ENCODE measurements around the gene TUBB1.

TUBB1 gene

DNA sequence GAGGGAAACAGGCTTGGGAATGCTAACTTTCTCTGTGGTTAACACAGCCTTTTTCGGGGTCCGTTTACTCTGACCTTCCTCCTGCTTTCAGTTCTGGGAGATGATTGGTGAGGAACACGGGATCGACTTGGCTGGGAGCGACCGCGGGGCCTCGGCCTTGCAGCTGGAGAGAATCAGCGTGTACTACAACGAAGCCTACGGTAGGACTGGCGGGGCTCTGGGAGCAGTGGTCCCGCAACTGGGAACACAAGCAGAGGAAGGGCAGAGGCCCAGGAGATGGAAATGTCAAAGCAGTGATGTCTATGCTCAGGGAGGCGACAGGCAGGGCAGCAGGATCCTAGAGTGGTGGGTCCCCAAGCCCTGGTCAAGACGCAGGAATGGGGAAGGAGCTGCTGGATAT is 3.5 kb downstream of the TUBB1 start:
- TF ChIP-seq, protein P1, sequence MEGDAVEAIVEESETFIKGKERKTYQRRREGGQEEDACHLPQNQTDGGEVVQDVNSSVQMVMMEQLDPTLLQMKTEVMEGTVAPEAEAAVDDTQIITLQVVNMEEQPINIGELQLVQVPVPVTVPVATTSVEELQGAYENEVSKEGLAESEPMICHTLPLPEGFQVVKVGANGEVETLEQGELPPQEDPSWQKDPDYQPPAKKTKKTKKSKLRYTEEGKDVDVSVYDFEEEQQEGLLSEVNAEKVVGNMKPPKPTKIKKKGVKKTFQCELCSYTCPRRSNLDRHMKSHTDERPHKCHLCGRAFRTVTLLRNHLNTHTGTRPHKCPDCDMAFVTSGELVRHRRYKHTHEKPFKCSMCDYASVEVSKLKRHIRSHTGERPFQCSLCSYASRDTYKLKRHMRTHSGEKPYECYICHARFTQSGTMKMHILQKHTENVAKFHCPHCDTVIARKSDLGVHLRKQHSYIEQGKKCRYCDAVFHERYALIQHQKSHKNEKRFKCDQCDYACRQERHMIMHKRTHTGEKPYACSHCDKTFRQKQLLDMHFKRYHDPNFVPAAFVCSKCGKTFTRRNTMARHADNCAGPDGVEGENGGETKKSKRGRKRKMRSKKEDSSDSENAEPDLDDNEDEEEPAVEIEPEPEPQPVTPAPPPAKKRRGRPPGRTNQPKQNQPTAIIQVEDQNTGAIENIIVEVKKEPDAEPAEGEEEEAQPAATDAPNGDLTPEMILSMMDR (conservative IDR thresholded peaks at IDR 0.05; ENCODE audit: control insufficient read depth, insufficient read depth, low read depth, low read length), result no peak
- DNase-seq (ENCODE audit: low read depth), result no peak
- H3K4me3 ChIP-seq (ENCODE audit: control insufficient read depth, low read depth, low read length), result no peak overlapping the region

DNA sequence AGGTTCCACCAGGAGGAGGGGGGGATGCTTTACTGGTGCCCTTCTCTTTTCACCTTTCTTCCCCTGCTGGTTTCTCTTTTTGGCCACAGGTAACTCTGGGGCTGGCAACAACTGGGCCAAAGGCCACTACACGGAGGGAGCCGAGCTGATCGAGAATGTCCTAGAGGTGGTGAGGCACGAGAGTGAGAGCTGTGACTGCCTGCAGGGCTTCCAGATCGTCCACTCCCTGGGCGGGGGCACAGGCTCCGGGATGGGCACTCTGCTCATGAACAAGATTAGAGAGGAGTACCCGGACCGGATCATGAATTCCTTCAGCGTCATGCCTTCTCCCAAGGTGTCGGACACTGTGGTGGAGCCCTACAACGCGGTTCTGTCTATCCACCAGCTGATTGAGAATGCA is 4.4 kb downstream of the TUBB1 start:
- no peak overlapping the region for H3K4me3 ChIP-seq (ENCODE audit: control insufficient read depth, low read depth, low read length)
- no peak for DNase-seq (ENCODE audit: low read depth)
- TF ChIP-seq, protein P1 (conservative IDR thresholded peaks at IDR 0.05; ENCODE audit: control insufficient read depth, insufficient read depth, low read depth, low read length), result no peak

DNA sequence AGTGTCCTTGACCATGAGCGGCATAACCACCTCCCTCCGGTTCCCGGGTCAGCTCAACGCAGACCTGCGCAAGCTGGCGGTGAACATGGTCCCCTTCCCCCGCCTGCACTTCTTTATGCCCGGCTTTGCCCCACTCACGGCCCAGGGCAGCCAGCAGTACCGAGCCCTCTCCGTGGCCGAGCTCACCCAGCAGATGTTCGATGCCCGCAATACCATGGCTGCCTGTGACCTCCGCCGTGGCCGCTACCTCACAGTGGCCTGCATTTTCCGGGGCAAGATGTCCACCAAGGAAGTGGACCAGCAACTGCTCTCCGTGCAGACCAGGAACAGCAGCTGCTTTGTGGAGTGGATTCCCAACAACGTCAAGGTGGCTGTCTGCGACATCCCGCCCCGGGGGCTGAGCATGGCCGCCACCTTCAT is 4.9 kb downstream of the TUBB1 start:
- no peak for DNase-seq (ENCODE audit: low read depth)
- TF ChIP-seq, protein P1 (conservative IDR thresholded peaks at IDR 0.05; ENCODE audit: control insufficient read depth, insufficient read depth, low read depth, low read length), result no peak
- H3K4me3 ChIP-seq (ENCODE audit: control insufficient read depth, low read depth, low read length), result no peak overlapping the region

DNA sequence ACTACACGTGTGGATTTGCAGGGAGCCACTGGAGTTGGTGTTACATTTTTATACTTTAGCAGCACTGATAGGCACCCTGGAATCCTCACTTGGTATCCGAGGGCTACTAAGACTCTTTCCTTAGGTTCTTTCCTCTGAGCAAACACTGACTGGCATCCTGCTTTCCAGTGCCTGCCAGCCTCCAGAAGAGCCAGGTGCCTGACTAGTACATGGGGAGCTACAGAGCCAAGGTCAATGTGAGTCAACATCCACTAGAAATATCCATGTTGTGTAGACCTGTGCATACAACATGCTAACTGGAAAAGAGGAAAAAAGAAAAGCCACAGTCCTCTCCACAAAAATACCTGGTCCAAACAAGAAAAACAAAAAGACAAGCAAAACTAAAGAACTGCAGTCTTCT is 5.9 kb downstream of the TUBB1 start:
- no peak for DNase-seq (ENCODE audit: low read depth)
- no peak overlapping the region for H3K4me3 ChIP-seq (ENCODE audit: control insufficient read depth, low read depth, low read length)
- TF ChIP-seq, protein P1 (conservative IDR thresholded peaks at IDR 0.05; ENCODE audit: control insufficient read depth, insufficient read depth, low read depth, low read length), result no peak

DNA sequence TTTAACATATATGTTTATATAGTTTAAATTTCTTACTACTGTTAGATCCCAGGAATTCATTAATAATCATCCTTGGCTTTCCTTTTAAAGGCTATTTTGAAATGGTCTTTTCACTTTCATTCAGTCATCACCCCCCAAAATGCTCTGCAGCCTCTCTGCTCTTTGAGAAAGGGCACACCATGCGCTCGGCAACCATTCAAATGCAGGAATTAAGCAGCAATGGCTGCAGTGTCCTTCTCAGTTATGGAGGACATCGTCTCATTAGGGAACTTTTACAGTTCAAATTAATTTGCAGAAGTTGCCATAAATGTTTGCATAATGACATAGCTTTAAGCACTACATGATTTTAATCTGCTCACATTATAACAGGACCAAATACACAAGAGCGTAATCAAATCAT is 6.3 kb downstream of the TUBB1 start:
- DNase-seq (ENCODE audit: low read depth), result no peak
- TF ChIP-seq, protein P1 (conservative IDR thresholded peaks at IDR 0.05; ENCODE audit: control insufficient read depth, insufficient read depth, low read depth, low read length), result no peak
- H3K4me3 ChIP-seq (ENCODE audit: control insufficient read depth, low read depth, low read length), result no peak overlapping the region

DNA sequence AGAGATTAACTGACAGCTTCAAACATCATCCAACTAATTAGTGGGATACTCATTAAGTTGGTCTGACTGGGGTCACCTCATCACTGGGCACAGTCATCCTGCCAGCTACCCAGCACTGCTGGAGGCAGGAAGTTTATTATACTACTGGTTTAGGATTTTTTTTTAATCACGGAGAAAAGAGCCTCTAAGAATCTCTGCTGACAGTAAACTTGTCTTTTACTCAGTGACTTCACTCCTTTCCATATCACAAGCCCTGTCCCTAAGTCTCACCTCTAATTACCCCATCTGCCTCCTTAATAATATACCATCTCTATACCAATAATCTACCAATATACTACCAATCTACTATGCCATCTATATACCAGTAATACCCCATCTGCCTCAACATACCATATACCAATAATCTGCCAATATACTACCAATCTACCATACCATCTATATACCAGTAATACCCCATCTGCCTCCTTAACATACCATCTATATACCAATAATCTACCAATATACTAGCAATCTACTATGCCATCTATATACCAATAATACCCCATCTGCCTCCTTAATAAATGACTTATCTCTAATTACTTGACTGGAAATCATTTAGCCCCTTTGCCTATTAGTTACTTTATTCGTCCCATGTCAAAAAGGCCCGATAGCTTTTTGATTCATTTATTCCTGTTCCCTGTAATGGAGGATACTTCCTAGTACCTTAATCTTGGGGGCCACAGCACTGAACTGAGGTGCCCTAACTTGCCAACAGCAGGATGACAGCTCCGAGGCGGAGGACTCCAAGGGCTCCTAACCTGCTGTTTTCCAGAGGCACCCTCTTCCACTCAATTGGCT is 7.9 kb downstream of the TUBB1 start:
- H3K4me3 ChIP-seq (ENCODE audit: control insufficient read depth, low read depth, low read length), result no peak overlapping the region
- TF ChIP-seq, protein P1 (conservative IDR thresholded peaks at IDR 0.05; ENCODE audit: control insufficient read depth, insufficient read depth, low read depth, low read length), result no peak
- no peak for DNase-seq (ENCODE audit: low read depth)
